AG04449 (cell line): ENCODE results near the gene PSTPIP2.

Experiments used
- CTCF ChIA-PET: fragments of 350-600 bp; formaldehyde crosslinking; extraction: SDS; loops from one replicate; lab custom pipeline; 2021; ENCODE audit warnings: antibody characterized with exemption; lab: Yijun Ruan, JAX
- POLR2A ChIA-PET: fragments of 400-600, 350-600 bp; formaldehyde crosslinking; extraction: SDS; loops from one replicate; lab custom pipeline; 2020; ENCODE audit warnings: antibody characterized with exemption, inconsistent platforms; lab: Yijun Ruan, JAX
- DNase-seq: peaks from one replicate; pipeline ENCODE4 v3.0.0-alpha.2; 2010; ENCODE audit warnings: low read depth, low spot score
- H3K4me3 ChIP-seq: 2 replicates; pipeline ENCODE4 v1.5.1; 2011; ENCODE audit warnings: low read depth, mild to moderate bottlenecking, control low read depth, low read length
- TF ChIP-seq, protein P1 (sequence below): IDR thresholded peaks from one replicate; pipeline ENCODE4 v1.5.1; 2011; ENCODE audit warnings: mild to moderate bottlenecking, moderate library complexity, low read length, control low read depth, inconsistent platforms; ENCODE audit not compliant: insufficient read depth; ENCODE audit errors: missing control alignments

Gene PSTPIP2

DNA sequence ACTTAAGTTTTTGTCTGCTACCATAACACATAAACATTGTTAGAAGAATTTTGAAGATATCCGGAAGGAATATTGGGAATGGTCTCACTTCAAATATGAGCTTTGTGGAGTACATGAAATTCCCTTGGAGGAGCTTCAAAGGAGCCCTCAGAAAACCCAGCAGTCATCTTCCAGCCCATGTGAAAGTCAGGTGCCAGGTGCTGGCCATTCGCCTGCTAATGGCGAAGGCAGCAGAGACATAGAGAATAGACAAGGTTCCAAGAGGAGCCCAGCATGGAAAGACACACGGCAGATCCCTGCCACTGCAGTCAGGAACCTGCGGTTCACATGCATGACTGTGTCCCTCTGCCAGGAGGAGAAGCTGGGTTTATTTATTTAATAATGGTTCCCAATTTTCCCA lies 64.9 kb downstream of the PSTPIP2 start:
- no peak for DNase-seq
- ChIA-PET CTCF (interaction anchor here (1.4 kb wide), 1 partner anchor 13 kb away, joined by 3 read pairs; no protein-coding TSS in a partner anchor), POLR2A (no interaction called here)
- no peak overlapping the region for H3K4me3 ChIP-seq
- TF ChIP-seq, protein P1, sequence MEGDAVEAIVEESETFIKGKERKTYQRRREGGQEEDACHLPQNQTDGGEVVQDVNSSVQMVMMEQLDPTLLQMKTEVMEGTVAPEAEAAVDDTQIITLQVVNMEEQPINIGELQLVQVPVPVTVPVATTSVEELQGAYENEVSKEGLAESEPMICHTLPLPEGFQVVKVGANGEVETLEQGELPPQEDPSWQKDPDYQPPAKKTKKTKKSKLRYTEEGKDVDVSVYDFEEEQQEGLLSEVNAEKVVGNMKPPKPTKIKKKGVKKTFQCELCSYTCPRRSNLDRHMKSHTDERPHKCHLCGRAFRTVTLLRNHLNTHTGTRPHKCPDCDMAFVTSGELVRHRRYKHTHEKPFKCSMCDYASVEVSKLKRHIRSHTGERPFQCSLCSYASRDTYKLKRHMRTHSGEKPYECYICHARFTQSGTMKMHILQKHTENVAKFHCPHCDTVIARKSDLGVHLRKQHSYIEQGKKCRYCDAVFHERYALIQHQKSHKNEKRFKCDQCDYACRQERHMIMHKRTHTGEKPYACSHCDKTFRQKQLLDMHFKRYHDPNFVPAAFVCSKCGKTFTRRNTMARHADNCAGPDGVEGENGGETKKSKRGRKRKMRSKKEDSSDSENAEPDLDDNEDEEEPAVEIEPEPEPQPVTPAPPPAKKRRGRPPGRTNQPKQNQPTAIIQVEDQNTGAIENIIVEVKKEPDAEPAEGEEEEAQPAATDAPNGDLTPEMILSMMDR, result no peak

DNA sequence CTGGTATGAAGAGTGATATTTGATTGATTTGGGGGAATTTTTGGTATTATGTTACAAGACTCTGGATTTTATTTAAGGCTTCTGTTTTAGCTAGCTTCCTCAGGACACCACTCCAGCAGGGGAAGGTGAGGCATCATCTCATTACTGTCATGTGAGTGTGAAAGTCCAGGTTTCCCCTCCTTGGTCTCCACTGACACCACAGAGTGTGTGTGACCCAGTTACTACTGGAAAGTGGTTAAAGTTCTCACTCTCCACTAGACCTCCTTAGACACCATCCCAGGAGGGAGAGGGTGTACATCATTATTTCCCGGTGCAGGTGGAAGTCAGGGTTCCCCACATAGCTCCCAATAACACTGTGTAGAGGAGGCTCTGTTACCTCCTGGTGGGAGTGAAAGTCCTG lies 69.1 kb downstream of the PSTPIP2 start:
- no peak overlapping the region for H3K4me3 ChIP-seq
- DNase-seq, result no peak
- CTCF ChIA-PET, result interaction anchor here (1.0 kb wide), 1 partner anchor 10 kb away, joined by 3 read pairs; no protein-coding TSS in a partner anchor
- TF ChIP-seq, protein P1, result no peak
- POLR2A ChIA-PET, result no interaction called here

DNA sequence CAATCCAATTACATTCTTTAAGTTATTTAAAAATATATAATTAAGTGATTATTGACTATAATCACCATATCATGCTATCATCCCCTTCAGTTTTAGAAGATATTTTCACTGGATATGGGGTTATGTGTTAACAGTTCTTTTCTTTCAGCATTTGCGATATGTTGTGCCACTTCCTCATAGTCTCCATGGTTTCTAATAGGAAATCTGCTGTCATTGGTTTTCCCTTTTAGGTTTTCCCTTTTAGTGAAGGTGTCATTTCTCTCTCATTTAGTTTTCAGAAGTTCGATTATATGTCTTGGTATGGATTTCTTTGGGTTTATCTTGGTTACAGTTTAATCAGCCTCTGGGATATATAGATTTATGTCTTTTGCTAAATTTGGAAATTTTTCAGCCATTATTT lies 70.2 kb downstream of the PSTPIP2 start:
- no peak overlapping the region for H3K4me3 ChIP-seq
- ChIA-PET CTCF (no interaction called here), POLR2A (no interaction called here)
- no peak for DNase-seq
- TF ChIP-seq, protein P1, result no peak

DNA sequence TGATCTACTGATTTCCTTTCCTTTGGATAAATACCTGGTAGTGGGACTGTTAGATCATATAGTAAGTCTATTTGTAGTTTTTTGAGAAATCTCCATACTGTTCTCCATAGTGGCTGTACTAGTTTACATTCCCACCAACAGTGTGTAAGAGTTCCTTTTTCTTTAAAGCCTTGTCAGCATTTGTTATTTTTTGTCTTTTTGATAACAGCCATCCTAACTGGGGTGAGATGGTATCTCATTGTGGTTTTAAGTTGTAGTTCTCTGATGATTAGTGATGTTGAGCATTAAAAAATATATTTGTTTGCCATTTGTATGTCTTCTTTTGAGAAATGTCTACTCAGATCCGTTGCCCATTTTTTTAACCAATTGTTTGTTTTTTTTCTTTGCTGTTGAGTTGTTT lies 71.0 kb downstream of the PSTPIP2 start:
- POLR2A ChIA-PET, result no interaction called here
- TF ChIP-seq, protein P1, result no peak
- CTCF ChIA-PET, result no interaction called here
- no peak for DNase-seq
- no peak overlapping the region for H3K4me3 ChIP-seq

DNA sequence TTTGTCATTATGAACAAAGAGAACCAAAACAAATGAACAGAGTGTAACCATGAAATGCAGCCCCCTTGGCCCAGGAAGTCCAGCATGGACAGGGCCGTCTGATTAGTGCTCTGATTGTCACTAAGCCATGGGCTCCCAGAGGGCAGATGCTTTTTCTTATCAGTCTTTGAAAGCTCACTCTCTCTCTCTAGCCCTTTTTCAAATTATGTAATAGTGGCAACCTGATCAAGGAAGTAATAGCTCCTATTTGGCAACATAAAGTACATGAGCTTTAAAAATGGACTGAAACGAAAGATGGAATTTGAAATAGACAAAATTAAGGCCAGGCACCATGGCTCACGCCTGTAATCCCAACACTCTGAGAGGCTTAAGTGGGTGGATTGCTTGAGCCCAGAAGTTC lies 72.5 kb downstream of the PSTPIP2 start:
- ChIA-PET CTCF (interaction anchor here (1.2 kb wide), 1 partner anchor 121 kb away, joined by 4 read pairs; no protein-coding TSS in a partner anchor), POLR2A (no interaction called here)
- TF ChIP-seq, protein P1, result no peak
- no peak for DNase-seq
- H3K4me3 ChIP-seq, result no peak overlapping the region

DNA sequence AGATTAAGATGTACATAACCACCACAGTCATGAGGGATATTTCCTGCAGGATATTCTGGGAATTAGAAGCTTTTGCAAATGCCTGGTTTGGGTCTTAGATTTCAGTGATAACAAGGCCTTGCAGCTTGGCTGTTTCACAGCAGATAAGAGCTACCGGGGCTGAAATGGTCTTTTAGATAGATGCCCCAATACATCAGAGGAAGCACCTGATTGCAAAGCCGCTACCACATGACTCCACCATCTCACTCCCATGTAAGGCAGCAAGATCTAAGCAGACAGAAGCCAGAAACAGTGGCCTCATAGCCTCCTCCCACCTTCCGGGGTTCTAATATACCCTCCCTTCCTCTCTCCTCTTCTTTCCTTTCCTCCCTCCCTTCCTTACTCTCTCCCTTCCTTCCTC lies 73.8 kb downstream of the PSTPIP2 start:
- TF ChIP-seq, protein P1, result no peak
- no peak overlapping the region for H3K4me3 ChIP-seq
- CTCF ChIA-PET, result no interaction called here
- POLR2A ChIA-PET, result no interaction called here
- DNase-seq, result no peak
